Brain microvascular endothelial cell (primary cell): ENCODE measurements around the gene PLCG2.

Experiments used
- DNase-seq: peaks from one replicate; pipeline ENCODE4 v3.0.0-alpha.2; 2020
- H3K27ac ChIP-seq: fragments of 250-450 bp; sonication (Bioruptor Pico); 2 replicates; pipeline ENCODE4 v1.5.1; 2020; ENCODE audit warnings: mild to moderate bottlenecking, moderate library complexity
- H3K27me3 ChIP-seq: fragments of 250-450 bp; sonication (Bioruptor Pico); replicated peaks from 2 replicates; pipeline ENCODE4 v1.5.1; 2020; ENCODE audit warnings: mild to moderate bottlenecking
- H3K36me3 ChIP-seq: fragments of 250-450 bp; sonication (Bioruptor Pico); replicated peaks from 2 replicates; pipeline ENCODE4 v1.5.1; 2020; ENCODE audit warnings: mild to moderate bottlenecking
- H3K4me3 ChIP-seq: 2 replicates; pipeline ENCODE4 v1.5.1; 2011; ENCODE audit warnings: low read depth, mild to moderate bottlenecking, control low read depth, low read length, moderate library complexity
- CTCF ChIP-seq: IDR thresholded peaks from 2 replicates; pipeline ENCODE4 v1.5.1; 2011; ENCODE audit warnings: low read depth, mild to moderate bottlenecking, moderate library complexity, low read length, control low read depth, inconsistent platforms; ENCODE audit errors: missing control alignments
- in situ Hi-C: cut with HindIII; loops from 2 replicates; pipeline ENCODE4 v1.10.0; 2017; ENCODE audit warnings: low sequenced_read_pairs, low pct_ligation_motif_present

PLCG2 gene

GRCh38 chr16:81748476-81749198 is 30.5 kb upstream of the PLCG2 start:
- TF ChIP-seq CTCF = no peak
- H3K36me3 ChIP-seq = no peaks in the 10 kb centered on the region
- no peak for DNase-seq
- H3K4me3 ChIP-seq = no peak overlapping the region
- H3K27me3 ChIP-seq = no peaks in the 10 kb centered on the region
- H3K27ac ChIP-seq = no peak overlapping the region
- in situ Hi-C loops = loop anchor here (25.0 kb wide), 1 partner anchor 386 kb away; no protein-coding TSS in a partner anchor

- no peak for DNase-seq
- TF ChIP-seq CTCF = no peak
- no peaks in the 10 kb centered on the region for H3K36me3 ChIP-seq
- no peaks in the 10 kb centered on the region for H3K27me3 ChIP-seq
- H3K27ac ChIP-seq = no peak overlapping the region
- in situ Hi-C loops = no loop called here
- H3K4me3 ChIP-seq = no peak overlapping the region
Measured at GRCh38 chr16:81752225-81752875, 26.7 kb upstream of the PLCG2 start.

- H3K4me3 ChIP-seq = no peak overlapping the region
- TF ChIP-seq CTCF = no peak
Measured at GRCh38 chr16:81752876-81753227, 26.2 kb upstream of the PLCG2 start.

GRCh38 chr16:81754858-81755257 is 24.2 kb upstream of the PLCG2 start:
- no peak for TF ChIP-seq CTCF
- H3K4me3 ChIP-seq = no peak overlapping the region
- H3K36me3 ChIP-seq = no peaks in the 10 kb centered on the region
- no peak overlapping the region for H3K27ac ChIP-seq
- no peaks in the 10 kb centered on the region for H3K27me3 ChIP-seq
- in situ Hi-C loops = no loop called here
- no peak for DNase-seq

More at GRCh38 chr16:81752876-81753227, 26.2 kb upstream of the PLCG2 start:
- Histone ChIP-seq H3K36me3 (no peaks in the 10 kb centered on the region), H3K27ac (no peak overlapping the region), H3K27me3 (no peaks in the 10 kb centered on the region)
- DNase-seq = no peak
- in situ Hi-C loops = no loop called here

- no peak for DNase-seq
- Histone ChIP-seq H3K27ac (no peak overlapping the region), H3K36me3 (no peaks in the 10 kb centered on the region), H3K4me3 (no peak overlapping the region), H3K27me3 (no peaks in the 10 kb centered on the region)
- in situ Hi-C loops = no loop called here
- TF ChIP-seq CTCF = no peak
Measured at GRCh38 chr16:81755915-81756614, 23.0 kb upstream of the PLCG2 start.
